Measurements from ENCODE around the gene PRKCA.
"Not testable (repeated sequence)": the region's sequence is repeated elsewhere in the genome, so short reads cannot be mapped to it uniquely, and the experiment has no call there.

The PRKCA gene

DNA sequence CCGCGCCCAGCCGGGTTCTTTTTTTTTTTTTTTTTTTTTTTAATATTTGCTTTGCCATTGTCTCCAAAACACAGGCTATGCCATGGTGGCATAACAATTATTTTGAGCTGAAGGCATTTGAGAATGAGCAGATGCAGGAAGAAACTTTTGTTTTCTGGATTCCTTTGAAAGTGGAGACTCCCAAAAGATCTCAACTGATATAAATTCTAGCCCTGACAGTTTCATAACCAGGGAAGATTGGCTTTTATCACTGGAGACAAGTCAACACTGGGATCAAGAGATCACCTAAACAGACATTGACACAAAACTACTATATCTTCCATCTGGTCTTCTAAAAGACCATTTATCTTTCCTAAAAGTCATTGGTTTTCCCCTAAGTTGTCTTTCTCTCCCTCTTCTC, 10.1 kb upstream of the PRKCA start:
- DNase-seq: no peak

DNA sequence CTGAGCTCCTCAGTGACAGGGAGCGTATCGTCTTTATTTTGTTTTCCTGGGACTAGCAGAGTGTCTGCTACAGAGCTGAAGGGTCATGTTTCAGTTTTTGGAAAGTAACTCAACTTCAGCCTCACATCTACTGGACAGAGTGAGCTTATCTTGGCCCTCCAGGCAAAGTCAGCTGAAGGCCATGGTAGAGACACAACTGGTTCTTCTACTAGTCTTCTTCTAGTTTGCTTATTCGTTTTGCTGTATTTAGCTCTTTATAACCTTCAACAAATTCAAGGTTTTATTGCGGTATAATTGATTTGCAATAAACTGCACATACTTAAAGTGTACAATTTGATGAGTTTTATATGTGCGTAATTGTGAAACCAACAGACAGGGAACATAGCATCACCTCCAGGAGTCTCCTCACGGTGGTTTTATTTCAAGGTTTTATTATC, 6.1 kb upstream of the PRKCA start:
- no peak for DNase-seq

DNA sequence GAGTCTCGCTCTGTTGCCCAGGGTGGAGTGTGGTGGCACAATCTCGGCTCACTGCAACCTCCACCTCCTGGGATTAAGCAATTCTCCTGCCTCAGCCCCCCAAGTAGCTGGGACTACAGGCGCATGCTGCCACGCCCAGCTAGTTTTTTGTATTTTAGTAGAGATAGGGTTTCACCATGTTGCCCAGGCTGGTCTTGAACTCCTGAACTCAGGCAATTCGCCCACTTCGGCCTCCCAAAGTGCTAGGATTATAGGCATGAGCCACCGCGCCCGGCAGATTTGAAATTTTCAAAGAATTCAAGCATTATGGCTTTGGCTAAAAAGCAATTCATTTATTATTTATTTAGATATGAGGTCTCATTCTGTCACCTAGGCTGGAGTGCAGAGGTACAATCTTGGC, 5.0 kb upstream of the PRKCA start:
- not testable (repeated sequence) for DNase-seq

GRCh38 chr17:66299711-66300110, 2.7 kb upstream of the PRKCA start:
- no peak for DNase-seq

DNA sequence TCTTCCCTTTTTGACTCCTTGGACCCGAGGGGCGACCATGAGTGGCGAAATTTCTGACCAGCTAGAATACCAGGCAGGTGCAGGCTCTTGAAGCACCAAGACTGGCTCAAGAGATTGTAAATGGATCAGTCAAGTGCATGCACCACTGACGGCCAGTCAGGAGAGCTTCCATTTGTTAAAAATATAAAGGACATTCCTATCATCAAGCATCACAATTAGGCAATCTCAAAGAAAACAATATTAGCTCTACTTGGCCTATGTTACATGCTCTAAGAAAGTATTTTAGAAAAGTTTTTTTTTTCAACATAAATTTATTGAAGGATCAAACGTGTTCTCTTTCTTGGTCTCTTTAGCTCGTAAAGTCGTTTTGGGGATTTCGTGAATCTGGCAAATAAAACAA, 1.5 kb upstream of the PRKCA start:
- no peak for DNase-seq

DNA sequence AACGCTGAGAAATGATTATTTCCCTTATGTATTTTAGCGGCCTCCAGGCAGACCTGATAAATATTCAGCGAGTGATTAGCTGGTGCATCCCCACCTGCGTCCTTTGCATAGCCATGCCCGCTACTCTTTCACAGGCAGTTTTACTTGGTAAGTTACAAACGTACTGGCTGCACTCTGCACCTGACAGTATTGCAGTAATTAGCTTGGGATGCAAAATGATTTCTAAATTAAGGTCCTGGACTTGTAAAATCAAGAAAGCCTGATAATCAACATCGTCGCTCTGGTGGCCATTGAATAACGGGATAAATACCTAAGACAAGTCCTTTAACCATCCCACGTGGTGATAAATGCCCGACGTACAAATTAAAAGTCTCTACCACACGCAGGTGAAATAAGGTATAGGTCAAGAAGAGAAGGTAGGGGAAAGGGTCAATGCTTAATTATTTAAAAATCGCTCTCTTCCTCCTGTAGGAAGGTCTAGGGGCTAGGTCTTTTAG, 998 bp upstream of the PRKCA start:
- no peak for DNase-seq

GRCh38 chr17:66302761-66303626, 581 bp downstream of the PRKCA start:
- peak; percentile 59 for DNase-seq

DNA sequence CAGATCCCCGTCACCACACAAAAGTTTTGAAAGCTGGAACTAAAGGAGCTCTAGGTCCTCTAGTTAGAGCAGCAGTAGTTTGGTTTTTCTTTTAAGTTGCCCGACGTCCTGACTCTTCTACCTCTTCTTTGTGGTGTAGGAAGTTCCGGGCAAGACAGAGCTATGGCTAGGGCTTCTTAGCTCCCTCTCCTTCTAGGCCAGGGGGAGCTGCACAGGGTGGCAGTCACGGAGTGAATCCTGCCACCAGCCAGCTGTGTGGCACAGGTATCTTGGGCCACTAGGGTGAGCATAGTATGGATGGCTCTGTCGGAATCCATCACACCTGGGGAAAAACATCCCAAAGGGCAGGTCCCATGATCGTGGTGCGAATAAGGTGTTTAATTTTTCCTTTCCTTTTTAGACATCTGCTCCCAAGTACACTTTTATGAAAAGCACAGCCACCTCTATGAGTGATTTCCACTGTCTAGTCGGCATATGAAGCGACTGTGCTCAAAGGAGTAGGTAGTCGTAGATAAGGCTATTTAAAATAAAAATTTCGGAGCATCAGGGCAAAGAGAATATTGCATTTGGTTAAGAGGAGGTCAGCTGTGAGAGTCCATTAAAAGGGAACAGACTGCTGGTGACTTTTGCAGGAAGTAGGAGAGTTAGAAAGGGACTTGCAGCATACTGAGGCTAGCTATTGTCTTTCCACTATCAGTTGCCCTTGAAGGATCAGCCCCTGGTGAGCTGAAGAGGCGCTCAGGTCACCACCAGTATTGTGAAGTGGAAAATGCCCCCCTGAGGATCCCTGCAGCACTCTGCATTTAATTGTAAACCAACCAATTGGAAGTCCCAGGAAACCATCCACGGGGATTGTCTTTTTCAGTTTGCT, 2.1 kb downstream of the PRKCA start:
- DNase-seq: no peak

DNA sequence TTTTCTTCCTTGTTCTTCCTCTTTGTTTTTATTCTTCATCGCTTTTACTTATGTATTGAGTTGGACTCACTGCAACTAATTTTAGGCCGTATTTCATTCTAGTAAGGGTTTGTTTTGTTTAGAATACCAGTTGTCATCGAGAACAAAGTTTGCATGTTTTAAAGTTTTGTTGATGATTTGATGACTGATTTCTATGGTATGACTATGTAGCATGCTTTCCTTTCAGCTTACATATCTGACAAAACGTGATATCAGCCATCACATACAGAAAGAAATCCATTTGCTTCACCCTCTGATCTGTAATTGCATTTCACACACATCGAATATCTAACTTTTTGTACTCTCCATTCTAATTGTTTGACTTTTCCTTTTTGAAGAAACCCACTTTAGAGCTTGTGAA, 4.0 kb downstream of the PRKCA start:
- no peak for DNase-seq

GRCh38 chr17:66307257-66307656, 4.8 kb downstream of the PRKCA start:
- no peak for DNase-seq

GRCh38 chr17:66308856-66309255, 6.4 kb downstream of the PRKCA start:
- no peak for DNase-seq

- DNase-seq: no peak
Measured at GRCh38 chr17:66309793-66310192, 7.4 kb downstream of the PRKCA start.

GRCh38 chr17:66310528-66311148, 8.2 kb downstream of the PRKCA start:
- no peak for DNase-seq

DNA sequence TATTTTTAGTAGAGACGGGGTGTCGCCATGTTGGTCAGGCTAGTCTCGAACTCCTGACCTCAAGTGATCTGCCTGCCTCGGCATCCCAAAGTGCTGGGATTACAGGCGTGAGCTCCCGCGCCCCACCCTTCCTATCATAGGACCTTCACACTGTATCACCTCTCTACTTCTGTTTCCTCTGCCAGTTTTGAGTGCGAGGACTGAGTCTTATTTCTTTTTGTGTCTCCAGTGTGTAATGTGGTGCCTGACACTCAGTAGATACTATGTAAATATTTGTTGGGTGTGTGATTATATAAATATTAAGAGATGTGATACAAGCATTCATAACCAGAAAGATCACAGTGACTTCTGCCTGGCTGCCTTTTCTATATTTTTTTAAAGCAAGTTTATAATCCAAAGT, 10.5 kb downstream of the PRKCA start:
- no peak for DNase-seq

GRCh38 chr17:66313325-66313724, 10.9 kb downstream of the PRKCA start:
- DNase-seq: no peak

DNA sequence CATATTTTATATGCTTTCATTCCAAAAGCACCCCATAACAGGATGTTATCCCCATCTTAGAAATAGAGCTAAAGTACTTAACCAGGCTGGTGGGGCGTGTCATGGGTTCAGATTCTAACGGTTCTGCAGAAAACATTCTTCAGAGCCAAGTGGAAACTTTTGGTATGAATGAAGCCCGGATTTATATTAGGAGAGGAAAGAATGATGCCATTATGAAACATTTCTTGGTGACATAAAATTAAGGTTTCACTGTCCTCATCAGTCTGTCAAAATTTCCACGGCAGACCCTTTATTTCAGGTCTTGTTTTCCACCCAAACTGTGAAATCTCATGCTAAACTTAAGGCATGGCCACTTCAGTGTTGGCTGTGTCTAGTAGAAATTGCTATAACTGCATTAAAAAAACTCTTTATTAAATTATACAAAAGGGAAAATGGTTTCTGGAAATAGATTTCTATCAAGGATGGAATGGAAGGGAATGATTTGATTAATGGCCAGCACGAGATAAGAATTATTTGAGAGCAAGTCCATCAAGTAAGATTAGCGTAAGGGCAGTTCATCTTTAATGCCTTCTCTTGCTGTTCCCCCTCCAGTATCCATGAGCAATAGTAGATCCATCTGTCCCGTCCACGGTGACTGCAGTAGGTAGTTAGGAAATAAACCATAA, 11.7 kb downstream of the PRKCA start:
- no peak for DNase-seq

- no peak for DNase-seq
Measured at GRCh38 chr17:66317629-66318028, 15.2 kb downstream of the PRKCA start.

GRCh38 chr17:66319226-66319625, 16.8 kb downstream of the PRKCA start:
- DNase-seq: no peak

GRCh38 chr17:66322764-66323163, 20.4 kb downstream of the PRKCA start:
- no peak for DNase-seq

GRCh38 chr17:66324381-66325004, 22.1 kb downstream of the PRKCA start:
- DNase-seq: not testable (repeated sequence)

DNA sequence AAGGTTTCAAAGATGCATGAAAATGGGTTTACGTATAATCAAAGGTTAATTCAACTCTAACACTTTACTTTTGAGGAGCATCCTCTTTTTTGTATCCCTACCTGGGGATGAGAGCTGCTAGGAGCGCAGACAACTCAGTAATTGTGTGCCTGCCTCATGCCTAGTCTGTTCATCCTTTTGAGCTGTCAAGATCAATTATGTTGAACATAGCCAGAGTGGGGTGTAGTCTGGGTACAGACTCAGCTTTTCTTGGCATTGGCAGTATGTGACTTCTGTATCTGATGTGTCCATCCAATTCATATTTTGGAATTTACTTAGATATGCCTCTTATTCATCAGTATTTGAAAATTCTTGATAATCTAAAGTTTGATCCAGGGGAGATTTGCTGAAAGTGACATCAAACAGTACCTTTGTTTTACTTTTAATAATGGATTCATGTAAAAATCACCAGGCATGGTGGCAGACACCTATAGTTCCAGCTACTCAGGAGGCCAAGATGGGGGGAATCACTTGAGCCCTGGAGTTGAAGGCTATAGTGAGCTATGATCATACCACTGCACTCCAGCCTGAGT, 24.1 kb downstream of the PRKCA start:
- no peak for DNase-seq

GRCh38 chr17:66330646-66331037, 28.2 kb downstream of the PRKCA start:
- no peak for DNase-seq

Measured in activated CD4-positive, CD25-positive, alpha-beta regulatory T cell treated with anti-CD3 and anti-CD28 coated beads, Interleukin-2, amount 50 U/mL, for 72 hours (primary cell).